Skeletal muscle tissue (tissue), 4 donors: ENCODE measurements around the gene IFNLR1. TPM values are rescaled to one million over a fixed set of nuclear protein-coding genes. Genes with fewer than 3 reads are reported as not detected.

Experiments used
- H3K27ac ChIP-seq: one replicate; pipeline ENCODE4 v1.7.0; 2013; ENCODE audit warnings: mild to moderate bottlenecking, low read depth, low read length, inconsistent platforms
- H3K27me3 ChIP-seq, 3 donors: one replicate each; pipeline ENCODE4 v1.7.0; 2013; ENCODE audit warnings: low read length in 3 of 3; ENCODE audit not compliant: control insufficient read depth in 3 of 3, insufficient read depth in 3 of 3
- H3K36me3 ChIP-seq, 3 donors: one replicate each; pipeline ENCODE4 v1.7.0; 2013; ENCODE audit warnings: low read length in 3 of 3; ENCODE audit not compliant: control insufficient read depth in 3 of 3, insufficient read depth in 3 of 3
- H3K4me1 ChIP-seq, 3 donors: one replicate each; pipeline ENCODE4 v1.7.0; 2013; ENCODE audit warnings: low read length in 3 of 3, mild to moderate bottlenecking in 3 of 3; ENCODE audit not compliant: control insufficient read depth in 3 of 3, insufficient read depth in 3 of 3
- H3K4me3 ChIP-seq, 3 donors: one replicate each; pipeline ENCODE4 v1.7.0; 2013; ENCODE audit warnings: low read length in 3 of 3
- H3K9ac ChIP-seq, 3 donors: one replicate each; pipeline ENCODE4 v1.7.0; 2013; ENCODE audit warnings: low read length in 3 of 3, mild to moderate bottlenecking in 3 of 3, moderate library complexity in 2 of 3, low read depth in 1 of 3
- H3K9me3 ChIP-seq, 3 donors: one replicate each; pipeline ENCODE4 v1.7.0; 2013; ENCODE audit warnings: low read length in 3 of 3; ENCODE audit not compliant: control insufficient read depth in 3 of 3
- total RNA-seq: library from RNA; depleted of rRNA; stranded (reverse); fragments of >200 nt; gene quantifications from one replicate; pipeline ENCODE4 v1.2.3, GENCODE V29; 2014
- donor health status: Osteomylitis.

Gene IFNLR1
- total RNA-seq, 1 donor from 2014 or later: not detected

GRCh38 chr1:24142546-24143534, 44.2 kb downstream of the IFNLR1 start, which contains the start of gene IL22RA1:
Gene IL22RA1 (minus strand): TSS chr1:24143140. CDS start chr1:24143082, 58 bp downstream.
- Histone ChIP-seq H3K36me3 (no peaks in the 10 kb centered on the region), H3K4me1 (peaks cover 0 to 8% (median 7%) of the 10 kb centered on the region in 3 donors), H3K27me3 (no peaks in the 10 kb centered on the region), H3K9me3 (no peaks in the 10 kb centered on the region), H3K27ac (no peak within 1 kb of the TSS), H3K4me3 (peak within 1 kb of the TSS; percentile 65 to 77 (median 71)), H3K9ac (peak within 1 kb of the TSS; percentile 45 to 73 (median 65))

GRCh38 chr1:24141311-24141997, 45.6 kb downstream of the IFNLR1 start:
- H3K27me3 ChIP-seq: no peaks in the 10 kb centered on the region
- no peak overlapping the region for H3K4me3 ChIP-seq
- peaks cover 0 to 8% (median 7%) of the 10 kb centered on the region in 3 donors for H3K4me1 ChIP-seq
- H3K27ac ChIP-seq: no peak overlapping the region
- no peaks in the 10 kb centered on the region for H3K36me3 ChIP-seq
- H3K9ac ChIP-seq: no peak overlapping the region
- no peaks in the 10 kb centered on the region for H3K9me3 ChIP-seq

- Histone ChIP-seq H3K9ac (no peak overlapping the region), H3K27me3 (no peaks in the 10 kb centered on the region), H3K4me1 (peaks cover 0 to 8% (median 7%) of the 10 kb centered on the region in 3 donors), H3K27ac (no peak overlapping the region), H3K9me3 (no peaks in the 10 kb centered on the region), H3K4me3 (no peak overlapping the region), H3K36me3 (no peaks in the 10 kb centered on the region)
Observed at GRCh38 chr1:24140741-24141181, 46.3 kb downstream of the IFNLR1 start.

GRCh38 chr1:24139841-24140425, 47.2 kb downstream of the IFNLR1 start:
- Histone ChIP-seq H3K36me3 (no peaks in the 10 kb centered on the region), H3K27ac (no peak overlapping the region)

GRCh38 chr1:24139222-24139489, 47.9 kb downstream of the IFNLR1 start:
- H3K27me3 ChIP-seq: no peaks in the 10 kb centered on the region
- H3K9ac ChIP-seq: no peak overlapping the region

More at GRCh38 chr1:24139841-24140425, 47.2 kb downstream of the IFNLR1 start:
- no peak overlapping the region for H3K9ac ChIP-seq
- H3K4me1 ChIP-seq: peaks cover 0 to 8% (median 7%) of the 10 kb centered on the region in 3 donors
- no peaks in the 10 kb centered on the region for H3K27me3 ChIP-seq
- no peak overlapping the region for H3K4me3 ChIP-seq
- no peaks in the 10 kb centered on the region for H3K9me3 ChIP-seq

GRCh38 chr1:24138476-24139221, 48.4 kb downstream of the IFNLR1 start:
- no peaks in the 10 kb centered on the region for H3K27me3 ChIP-seq
- H3K4me1 ChIP-seq: peaks cover 0 to 8% (median 7%) of the 10 kb centered on the region in 3 donors
- H3K9ac ChIP-seq: no peak overlapping the region
- H3K36me3 ChIP-seq: no peaks in the 10 kb centered on the region
- no peak overlapping the region for H3K27ac ChIP-seq
- H3K4me3 ChIP-seq: no peak overlapping the region
- no peaks in the 10 kb centered on the region for H3K9me3 ChIP-seq

More at GRCh38 chr1:24139222-24139489, 47.9 kb downstream of the IFNLR1 start:
- Histone ChIP-seq H3K4me3 (no peak overlapping the region), H3K27ac (no peak overlapping the region), H3K4me1 (peaks cover 0 to 8% (median 7%) of the 10 kb centered on the region in 3 donors), H3K9me3 (no peaks in the 10 kb centered on the region), H3K36me3 (no peaks in the 10 kb centered on the region)

- no peaks in the 10 kb centered on the region for H3K4me1 ChIP-seq
- no peaks in the 10 kb centered on the region for H3K27me3 ChIP-seq
- H3K27ac ChIP-seq: no peak overlapping the region
- no peak overlapping the region for H3K9ac ChIP-seq
- H3K4me3 ChIP-seq: no peak overlapping the region
- no peaks in the 10 kb centered on the region for H3K9me3 ChIP-seq
- no peaks in the 10 kb centered on the region for H3K36me3 ChIP-seq
Observed at GRCh38 chr1:24136956-24137539, 50.0 kb downstream of the IFNLR1 start.

GRCh38 chr1:24134376-24134775, 52.7 kb downstream of the IFNLR1 start:
- Histone ChIP-seq H3K4me1 (no peaks in the 10 kb centered on the region), H3K27me3 (no peaks in the 10 kb centered on the region), H3K27ac (no peak overlapping the region), H3K36me3 (no peaks in the 10 kb centered on the region), H3K9me3 (no peaks in the 10 kb centered on the region), H3K4me3 (no peak overlapping the region), H3K9ac (no peak overlapping the region)

GRCh38 chr1:24133819-24134218, 53.3 kb downstream of the IFNLR1 start:
- Histone ChIP-seq H3K4me1 (no peaks in the 10 kb centered on the region), H3K36me3 (no peaks in the 10 kb centered on the region), H3K9me3 (no peaks in the 10 kb centered on the region), H3K27me3 (no peaks in the 10 kb centered on the region), H3K27ac (no peak overlapping the region), H3K9ac (no peak overlapping the region), H3K4me3 (no peak overlapping the region)
